Activated naive CD4-positive, alpha-beta T cell treated with anti-CD3 and anti-CD28 coated beads for 36 hours (primary cell): ENCODE results near the gene TRPV6. TPM values are rescaled to one million over a fixed set of nuclear protein-coding genes. Genes with fewer than 3 reads are reported as not detected.

ENCODE experiments used
- CTCF ChIA-PET: fragments of 350-600 bp; sonication (Branson Sonifier 250); formaldehyde crosslinking; loops from one replicate; lab custom pipeline; 2021; ENCODE audit warnings: antibody characterized with exemption; lab: Charles Lee
- DNase-seq: peaks from one replicate; pipeline ENCODE4 v3.0.0-alpha.2; 2020
- H3K27ac Mint-ChIP-seq: one replicate; pipeline ENCODE4 v1.8.0; 2021; ENCODE audit warnings: mild to moderate bottlenecking, mixed read lengths
- H3K27me3 Mint-ChIP-seq: one replicate; pipeline ENCODE4 v1.8.0; 2021; ENCODE audit warnings: low read depth, mixed read lengths
- H3K36me3 Mint-ChIP-seq: one replicate; pipeline ENCODE4 v1.8.0; 2021; ENCODE audit warnings: low read depth, mixed read lengths
- H3K4me1 Mint-ChIP-seq: one replicate; pipeline ENCODE4 v1.8.0; 2021; ENCODE audit warnings: low read depth, mixed read lengths
- H3K4me3 Mint-ChIP-seq: one replicate; pipeline ENCODE4 v1.8.0; 2021; ENCODE audit warnings: mild to moderate bottlenecking, moderate library complexity, mixed read lengths
- H3K9me3 Mint-ChIP-seq: one replicate; pipeline ENCODE4 v1.8.0; 2021; ENCODE audit warnings: mixed read lengths
- intact Hi-C: fragments of 100-400 bp; cut with micrococcal nuclease; formaldehyde crosslinking; loops from one replicate; pipeline ENCODE4 v1.15.1; 2023
- total RNA-seq, 2 experiments: library from RNA; stranded (reverse); gene quantifications; one replicate each; pipeline ENCODE4 v1.2.3, GENCODE V29; 2021

TRPV6 gene
- total RNA-seq, 2 experiments from 2014 or later: not detected

DNA sequence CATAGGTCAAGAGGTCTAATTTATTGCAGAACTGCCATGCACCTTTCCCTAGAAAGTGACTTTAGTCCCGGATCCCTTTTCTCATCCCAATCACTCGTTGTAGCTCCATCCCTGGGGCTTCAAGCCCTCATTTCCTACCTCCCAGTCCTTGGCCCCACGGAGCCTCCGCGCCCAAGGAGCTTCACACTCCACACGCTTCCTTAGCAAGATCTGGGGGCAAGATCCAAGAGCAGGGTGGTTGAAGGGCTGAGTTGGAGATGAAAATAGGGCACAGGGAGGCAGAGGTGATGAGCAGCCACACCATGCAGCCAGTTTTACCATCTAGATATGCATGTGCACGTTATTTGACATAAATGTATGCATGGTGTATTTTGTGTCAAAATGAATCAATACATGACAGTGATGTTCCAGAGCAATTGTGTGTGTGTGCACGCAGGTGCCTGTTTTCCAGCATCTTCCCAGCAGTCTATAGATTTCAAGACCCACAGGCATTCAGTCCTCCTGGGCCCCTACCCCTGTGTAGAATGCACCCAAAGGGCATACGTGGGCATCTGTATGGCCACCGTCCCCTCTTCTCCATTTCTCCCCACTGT, 6.0 kb upstream of the TRPV6 start:
- H3K27ac Mint-ChIP-seq: no peak overlapping the region
- intact Hi-C loops: no loop called here
- CTCF ChIA-PET: interaction anchor here (1.3 kb wide), 1 partner anchor 9 kb away, joined by 3 read pairs; no protein-coding TSS in a partner anchor
- H3K4me1 Mint-ChIP-seq: no peaks in the 10 kb centered on the region
- no peaks in the 10 kb centered on the region for H3K27me3 Mint-ChIP-seq
- DNase-seq: no peak
- H3K4me3 Mint-ChIP-seq: no peak overlapping the region
- H3K9me3 Mint-ChIP-seq: no peaks in the 10 kb centered on the region
- H3K36me3 Mint-ChIP-seq: no peaks in the 10 kb centered on the region

DNA sequence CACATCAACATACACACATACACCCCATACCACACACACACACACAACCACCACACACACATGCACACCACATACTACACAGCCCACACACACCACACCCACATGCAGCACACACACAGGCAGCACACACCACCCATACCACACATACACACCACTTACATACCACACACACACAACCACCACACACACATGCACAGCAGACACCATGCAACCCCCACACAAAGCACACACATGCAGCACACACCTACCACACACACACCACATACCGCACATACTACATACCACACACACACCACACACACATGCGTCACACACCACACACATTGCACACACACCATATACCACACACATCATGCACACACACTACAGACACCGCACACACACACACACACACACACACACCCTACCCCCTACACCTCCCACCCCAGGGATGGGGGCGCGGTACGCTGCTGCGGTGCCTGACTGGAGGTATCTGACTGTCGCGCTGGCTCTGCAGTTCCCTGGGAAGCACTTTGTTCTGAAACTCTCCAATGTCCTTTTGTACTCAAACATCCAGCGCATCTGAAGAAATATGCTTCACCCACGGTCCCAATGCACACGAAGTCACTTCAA, 5.4 kb upstream of the TRPV6 start:
- no peaks in the 10 kb centered on the region for H3K9me3 Mint-ChIP-seq
- H3K4me1 Mint-ChIP-seq: no peaks in the 10 kb centered on the region
- no peak overlapping the region for H3K27ac Mint-ChIP-seq
- H3K36me3 Mint-ChIP-seq: no peaks in the 10 kb centered on the region
- no peak overlapping the region for H3K4me3 Mint-ChIP-seq
- no peaks in the 10 kb centered on the region for H3K27me3 Mint-ChIP-seq
- no peak for DNase-seq
- CTCF ChIA-PET: interaction anchor here (1.3 kb wide), 1 partner anchor 10 kb away, joined by 3 read pairs; no protein-coding TSS in a partner anchor
- intact Hi-C loops: no loop called here

DNA sequence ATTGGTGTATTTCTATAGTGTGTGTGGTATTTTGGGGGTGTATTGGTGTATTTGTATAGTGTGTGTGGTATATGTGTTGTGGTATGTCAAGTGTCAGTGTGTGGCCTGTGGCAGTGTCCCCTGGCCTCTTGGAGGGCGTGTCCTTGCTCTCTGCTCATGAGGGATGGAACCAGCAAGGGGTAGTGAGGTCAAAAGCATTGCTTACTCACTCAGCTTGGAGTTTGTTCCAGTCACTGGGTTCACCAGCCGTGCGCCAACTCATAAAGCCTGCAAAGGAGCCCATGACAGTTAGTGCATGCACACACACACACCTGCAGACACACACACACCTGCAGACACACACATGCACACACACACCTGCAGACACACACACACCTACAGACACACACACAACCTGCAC, 4.3 kb upstream of the TRPV6 start:
- no peaks in the 10 kb centered on the region for H3K4me1 Mint-ChIP-seq
- intact Hi-C loops: no loop called here
- no peak for DNase-seq
- H3K27me3 Mint-ChIP-seq: no peaks in the 10 kb centered on the region
- no peaks in the 10 kb centered on the region for H3K36me3 Mint-ChIP-seq
- CTCF ChIA-PET: no interaction called here
- H3K9me3 Mint-ChIP-seq: no peaks in the 10 kb centered on the region
- H3K27ac Mint-ChIP-seq: no peak overlapping the region
- H3K4me3 Mint-ChIP-seq: no peak overlapping the region

GRCh38 chr7:142887282-142888015, 1.9 kb upstream of the TRPV6 start:
- H3K27me3 Mint-ChIP-seq: no peaks in the 10 kb centered on the region
- H3K4me3 Mint-ChIP-seq: no peak overlapping the region
- H3K27ac Mint-ChIP-seq: no peak overlapping the region
- CTCF ChIA-PET: interaction anchor here (1.0 to 1.5 kb wide), 2 partner anchors 22 to 33 kb away, joined by 3 to 5 read pairs; no protein-coding TSS in a partner anchor
- no peaks in the 10 kb centered on the region for H3K9me3 Mint-ChIP-seq
- no peak for DNase-seq
- H3K36me3 Mint-ChIP-seq: no peaks in the 10 kb centered on the region
- intact Hi-C loops: no loop called here
- H3K4me1 Mint-ChIP-seq: no peaks in the 10 kb centered on the region

GRCh38 chr7:142886866-142887265, 1.3 kb upstream of the TRPV6 start:
- Mint-ChIP-seq H3K27ac (no peak overlapping the region), H3K9me3 (no peaks in the 10 kb centered on the region), H3K4me3 (no peak overlapping the region), H3K27me3 (no peaks in the 10 kb centered on the region), H3K36me3 (no peaks in the 10 kb centered on the region), H3K4me1 (no peaks in the 10 kb centered on the region)
- intact Hi-C loops: no loop called here
- CTCF ChIA-PET: interaction anchor here (0.9 to 1.5 kb wide), 3 partner anchors 21 to 116 kb away, joined by 3 to 5 read pairs (median 3); no protein-coding TSS in a partner anchor
- DNase-seq: no peak

- intact Hi-C loops: no loop called here
- CTCF ChIA-PET: no interaction called here
- H3K4me1 Mint-ChIP-seq: peaks cover 1% of the 10 kb centered on the region
- H3K36me3 Mint-ChIP-seq: no peaks in the 10 kb centered on the region
- H3K4me3 Mint-ChIP-seq: no peak overlapping the region
- no peak overlapping the region for H3K27ac Mint-ChIP-seq
- no peak for DNase-seq
- H3K27me3 Mint-ChIP-seq: no peaks in the 10 kb centered on the region
- H3K9me3 Mint-ChIP-seq: no peaks in the 10 kb centered on the region
Measured at GRCh38 chr7:142884286-142884640, 1.3 kb downstream of the TRPV6 start.

GRCh38 chr7:142883571-142884285, 1.8 kb downstream of the TRPV6 start:
- H3K36me3 Mint-ChIP-seq: no peaks in the 10 kb centered on the region
- intact Hi-C loops: no loop called here
- H3K27ac Mint-ChIP-seq: no peak overlapping the region
- no peak overlapping the region for H3K4me3 Mint-ChIP-seq
- DNase-seq: no peak
- no peaks in the 10 kb centered on the region for H3K27me3 Mint-ChIP-seq
- no peaks in the 10 kb centered on the region for H3K9me3 Mint-ChIP-seq
- CTCF ChIA-PET: interaction anchor here (5.6 kb wide), 1 partner anchor 118 kb away, joined by 65 read pairs; no protein-coding TSS in a partner anchor
- peaks cover 1% of the 10 kb centered on the region for H3K4me1 Mint-ChIP-seq

- peaks cover 1% of the 10 kb centered on the region for H3K4me1 Mint-ChIP-seq
- H3K36me3 Mint-ChIP-seq: no peaks in the 10 kb centered on the region
- H3K27ac Mint-ChIP-seq: no peak overlapping the region
- intact Hi-C loops: no loop called here
- no peaks in the 10 kb centered on the region for H3K27me3 Mint-ChIP-seq
- no peak overlapping the region for H3K4me3 Mint-ChIP-seq
- CTCF ChIA-PET: interaction anchor here (1.2 to 5.6 kb wide), 4 partner anchors 10 to 359 kb away, joined by 3 to 65 read pairs (median 7); no protein-coding TSS in a partner anchor
- H3K9me3 Mint-ChIP-seq: no peaks in the 10 kb centered on the region
- no peak for DNase-seq
Measured at GRCh38 chr7:142883145-142883544, 2.4 kb downstream of the TRPV6 start.

GRCh38 chr7:142882338-142882678, 3.2 kb downstream of the TRPV6 start:
- Mint-ChIP-seq H3K27me3 (no peaks in the 10 kb centered on the region), H3K4me1 (peaks cover 1% of the 10 kb centered on the region), H3K9me3 (no peaks in the 10 kb centered on the region), H3K27ac (no peak overlapping the region), H3K4me3 (no peak overlapping the region), H3K36me3 (no peaks in the 10 kb centered on the region)
- DNase-seq: no peak
- CTCF ChIA-PET: interaction anchor here (1.1 to 5.6 kb wide), 8 partner anchors 10 to 423 kb away, joined by 3 to 65 read pairs (median 6); no protein-coding TSS in a partner anchor
- intact Hi-C loops: no loop called here

- H3K36me3 Mint-ChIP-seq: no peaks in the 10 kb centered on the region
- CTCF ChIA-PET: interaction anchor here (0.6 to 5.6 kb wide), 22 partner anchors 9 to 579 kb away, joined by 3 to 65 read pairs (median 4); no protein-coding TSS in a partner anchor
- DNase-seq: no peak
- no peaks in the 10 kb centered on the region for H3K27me3 Mint-ChIP-seq
- H3K4me3 Mint-ChIP-seq: no peak overlapping the region
- no peaks in the 10 kb centered on the region for H3K9me3 Mint-ChIP-seq
- intact Hi-C loops: loop anchor here (1.0 kb wide), 3 partner anchors 27 to 334 kb away; no protein-coding TSS in a partner anchor
- peaks cover 1% of the 10 kb centered on the region for H3K4me1 Mint-ChIP-seq
- H3K27ac Mint-ChIP-seq: no peak overlapping the region
Measured at GRCh38 chr7:142881586-142882337, 3.8 kb downstream of the TRPV6 start.

DNA sequence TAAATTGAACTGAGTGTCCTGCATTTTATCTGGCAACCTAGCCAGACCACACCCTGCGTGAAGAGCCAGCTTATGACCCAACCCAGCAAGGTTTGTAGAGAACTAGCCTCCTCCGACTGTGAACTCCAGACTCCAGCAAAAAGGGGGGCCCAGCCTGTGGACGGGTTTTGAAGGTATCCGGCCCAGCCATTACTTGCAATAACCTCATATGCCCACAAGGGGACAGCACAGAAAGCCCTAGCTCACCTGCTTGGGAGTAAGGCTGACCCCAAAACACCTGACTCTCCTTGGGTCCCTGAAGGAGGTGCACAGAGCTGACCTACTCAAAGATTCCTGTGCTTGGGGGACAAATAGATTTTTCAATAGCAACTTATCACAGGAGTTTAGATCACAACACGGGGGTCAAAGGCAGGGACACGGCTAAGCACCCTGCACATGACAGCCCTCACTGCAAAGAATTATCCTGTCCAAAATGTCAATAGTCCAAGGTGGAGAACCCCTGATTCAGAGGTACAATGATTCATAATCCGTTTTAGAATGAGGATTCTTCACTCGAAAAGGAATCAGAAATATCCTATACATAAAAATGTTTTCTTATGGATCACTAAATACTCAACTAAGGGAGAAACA, 4.6 kb downstream of the TRPV6 start:
- DNase-seq: peak; percentile 69
- CTCF ChIA-PET: interaction anchor here (0.6 to 5.6 kb wide), 27 partner anchors 9 to 578 kb away, joined by 3 to 65 read pairs (median 3); no protein-coding TSS in a partner anchor
- no peak overlapping the region for H3K4me3 Mint-ChIP-seq
- no peaks in the 10 kb centered on the region for H3K9me3 Mint-ChIP-seq
- H3K4me1 Mint-ChIP-seq: peaks cover 1% of the 10 kb centered on the region
- no peaks in the 10 kb centered on the region for H3K36me3 Mint-ChIP-seq
- intact Hi-C loops: loop anchor here (1.0 kb wide), 3 partner anchors 27 to 334 kb away; no protein-coding TSS in a partner anchor
- no peaks in the 10 kb centered on the region for H3K27me3 Mint-ChIP-seq
- H3K27ac Mint-ChIP-seq: no peak overlapping the region
